NCI-H1105 (cell line): ENCODE measurements around the gene MARS2.
"Not testable (repeated sequence)": the region's sequence is repeated elsewhere in the genome, so short reads cannot be mapped to it uniquely, and the experiment has no call there.

Experiments
- DNase-seq: peaks from one replicate; lab custom pipeline; 2025; lab: John Stamatoyannopoulos, UW

Gene MARS2

DNA sequence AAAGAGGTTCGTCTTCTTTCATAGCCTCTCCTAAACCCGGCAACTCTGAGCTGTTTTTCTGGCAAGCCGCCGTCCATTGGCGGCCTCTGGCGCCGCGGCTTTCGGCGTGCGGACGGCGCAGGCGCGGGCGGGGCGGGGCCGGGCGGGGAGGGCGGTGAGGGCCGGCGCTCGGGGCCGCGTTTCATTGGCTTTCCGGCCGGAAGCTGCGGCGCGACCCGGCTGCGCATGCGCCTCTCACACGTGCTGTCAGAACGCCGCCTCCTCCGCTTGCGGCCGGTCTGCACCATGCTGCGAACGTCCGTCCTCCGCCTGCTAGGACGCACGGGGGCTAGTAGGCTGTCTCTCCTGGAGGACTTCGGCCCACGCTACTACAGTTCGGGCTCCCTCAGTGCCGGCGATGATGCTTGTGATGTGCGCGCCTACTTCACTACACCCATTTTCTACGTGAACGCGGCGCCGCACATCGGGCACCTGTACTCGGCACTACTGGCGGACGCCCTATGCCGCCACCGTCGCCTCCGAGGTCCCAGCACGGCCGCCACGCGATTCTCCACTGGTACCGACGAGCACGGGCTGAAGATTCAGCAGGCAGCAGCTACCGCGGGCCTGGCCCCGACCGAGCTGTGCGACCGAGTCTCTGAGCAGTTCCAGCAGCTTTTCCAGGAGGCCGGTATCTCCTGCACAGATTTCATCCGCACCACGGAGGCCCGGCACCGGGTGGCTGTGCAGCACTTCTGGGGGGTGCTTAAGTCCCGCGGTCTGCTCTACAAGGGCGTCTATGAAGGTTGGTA is at the start of gene MARS2:
MARS2 (plus strand) TSS at position 249 of the 791 bp plus-strand sequence; CDS start at position 286, 37 bp downstream.
- DNase-seq: peak; percentile 87

DNA sequence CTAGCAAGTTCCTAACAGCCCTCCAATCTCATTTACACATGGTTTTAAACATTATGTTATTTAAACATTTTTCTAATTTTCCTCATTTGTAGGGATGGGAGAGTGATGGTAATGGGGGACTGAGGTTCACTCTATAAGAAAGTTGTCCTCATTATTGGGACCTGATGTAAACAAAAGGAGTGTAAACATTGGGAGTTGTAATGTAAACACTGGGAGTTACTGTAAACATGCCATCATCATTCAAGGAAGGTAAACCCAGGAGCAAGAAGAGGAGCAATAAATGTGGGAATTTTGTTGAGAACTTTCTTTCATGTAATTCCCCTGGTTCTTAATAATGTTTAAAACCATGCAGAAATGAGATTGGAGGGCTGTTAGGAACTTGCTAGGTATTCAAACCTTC is 47.6 kb upstream of the MARS2 start:
- no peak for DNase-seq

DNA sequence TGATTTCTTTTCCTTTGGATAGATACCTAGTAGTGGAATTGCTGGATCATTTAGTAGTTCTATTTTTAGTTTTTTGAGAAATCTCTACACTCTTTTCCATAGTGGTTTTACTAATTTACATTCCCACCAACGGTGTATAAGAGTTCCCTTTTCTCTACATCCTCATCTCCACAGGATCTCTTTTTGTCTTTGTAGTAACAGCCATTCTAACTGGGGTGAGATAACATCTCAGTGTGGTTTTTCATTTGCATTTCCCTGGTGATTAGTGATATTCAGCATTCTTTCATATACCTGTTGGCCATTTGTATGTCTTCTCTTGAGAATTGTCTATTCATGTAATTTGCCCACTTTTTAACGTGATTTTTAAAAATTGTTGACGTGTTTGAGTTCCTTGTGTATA is 43.5 kb upstream of the MARS2 start:
- DNase-seq: no peak

DNA sequence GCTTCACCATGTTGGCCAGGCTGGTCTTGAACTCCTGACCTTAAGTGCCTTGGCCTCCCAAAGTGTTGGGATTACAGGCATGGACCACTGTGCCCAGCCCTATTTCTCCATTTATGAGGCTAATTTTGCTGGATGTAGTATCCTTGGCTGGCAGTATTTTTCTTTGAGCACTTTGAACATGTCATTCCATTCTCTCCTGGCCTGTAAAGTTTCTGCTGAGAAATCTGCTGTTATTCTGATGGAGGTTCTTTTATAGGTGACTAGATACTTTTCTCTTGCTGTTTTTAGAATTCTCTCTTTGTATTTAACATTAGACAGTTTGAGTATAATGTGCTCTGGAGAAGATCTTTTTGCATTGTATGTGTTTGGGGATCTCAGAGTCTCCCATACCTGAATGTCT is 38.9 kb upstream of the MARS2 start:
- DNase-seq: no peak

DNA sequence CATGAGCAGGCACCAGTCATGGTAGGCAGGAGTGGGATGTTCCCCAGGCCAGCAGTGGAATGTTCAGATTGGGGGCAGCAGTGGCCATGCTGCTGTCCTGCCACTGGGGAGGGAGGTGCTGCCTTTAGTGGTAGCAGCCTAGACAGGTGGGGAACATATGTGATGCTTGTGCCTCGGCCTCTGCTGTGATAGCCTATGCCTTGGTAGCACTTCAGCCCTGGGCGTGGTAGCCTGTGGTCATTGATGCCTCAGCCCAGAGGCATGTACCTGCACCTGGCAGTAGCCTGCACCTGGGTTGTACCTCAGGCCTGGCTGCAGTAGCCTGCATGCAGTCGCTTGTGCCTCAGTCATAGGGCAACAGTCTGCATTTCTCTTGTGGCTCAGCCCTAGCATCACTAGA is 36.9 kb upstream of the MARS2 start:
- DNase-seq: no peak

DNA sequence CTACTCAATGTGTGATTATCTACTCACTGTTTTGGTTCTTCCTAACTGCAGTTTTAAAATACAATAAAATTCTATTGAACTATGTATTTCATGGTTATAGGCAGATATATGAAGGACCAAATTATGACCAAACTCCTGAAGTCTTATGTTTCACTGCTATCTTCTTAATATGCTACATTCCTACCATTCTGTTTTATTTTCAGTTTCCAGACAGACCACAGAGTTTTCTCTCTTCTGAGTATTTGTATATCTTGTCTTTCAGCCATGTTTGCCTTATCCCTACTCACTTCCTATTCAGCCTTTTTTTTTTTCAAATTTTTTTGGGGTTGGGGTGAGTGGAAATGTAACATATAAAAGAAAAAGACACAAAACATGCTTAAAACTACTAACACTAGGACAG is 36.1 kb upstream of the MARS2 start:
- no peak for DNase-seq

DNA sequence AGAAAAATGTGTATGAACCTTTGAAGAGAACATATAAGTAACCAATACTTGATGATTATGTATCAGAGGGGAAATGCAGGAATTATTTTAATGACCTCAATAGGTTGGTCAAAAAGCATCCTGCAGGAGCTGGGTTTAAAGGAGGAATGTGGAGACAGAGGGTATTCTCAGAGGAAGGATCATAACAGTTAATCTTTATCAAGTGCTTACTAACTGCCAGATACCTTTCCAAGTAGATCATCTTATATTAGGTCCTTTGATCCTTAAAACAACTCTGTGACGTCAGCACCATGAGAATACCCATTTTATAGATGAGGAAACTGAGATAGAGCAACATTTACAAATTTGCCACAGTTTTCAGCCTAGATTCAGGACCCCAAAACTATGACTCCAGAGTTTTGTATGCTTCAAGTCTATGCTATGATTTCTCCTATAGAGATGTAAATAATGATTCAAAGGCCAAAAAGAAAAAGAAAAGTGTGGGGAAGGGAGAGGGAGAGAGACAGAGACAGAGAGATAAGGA is 32.7 kb upstream of the MARS2 start:
- no peak for DNase-seq

DNA sequence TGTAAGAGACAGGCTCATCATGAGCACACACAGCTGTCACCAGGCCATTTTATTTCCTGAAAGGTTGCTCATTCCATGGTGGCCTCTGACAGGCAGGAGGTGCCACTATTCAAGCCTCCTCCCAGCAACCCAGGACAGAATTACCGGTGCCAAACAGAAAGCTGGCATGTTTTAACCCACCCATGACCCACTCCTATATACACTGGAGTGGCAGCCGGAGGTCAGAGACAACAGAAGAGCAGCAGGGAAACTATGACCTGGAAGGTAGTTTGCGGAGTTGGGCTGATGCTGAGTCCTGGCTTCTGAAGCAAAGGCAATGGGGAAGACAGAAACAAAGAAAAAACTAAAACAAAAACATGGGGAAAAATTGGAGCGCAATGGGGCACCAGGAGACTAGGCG is 32.1 kb upstream of the MARS2 start:
- no peak for DNase-seq

DNA sequence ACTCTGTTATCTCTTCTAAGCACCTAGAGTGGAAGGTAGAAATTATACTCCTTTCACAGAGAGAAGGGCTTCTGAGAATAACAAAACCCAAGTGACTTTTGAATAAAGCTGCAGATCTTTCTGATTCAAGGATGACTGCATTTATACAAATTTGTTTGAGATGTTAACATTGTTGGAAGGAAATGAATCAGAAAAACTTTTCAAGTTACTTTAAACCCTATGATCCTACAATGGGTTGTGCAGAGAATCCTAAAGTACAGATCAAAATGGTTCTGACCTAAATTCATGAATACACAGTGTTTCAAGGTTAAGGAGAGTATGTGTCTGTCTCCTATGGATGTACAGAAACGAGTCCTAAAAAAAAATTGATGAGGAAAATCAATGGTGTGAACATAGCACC is 31.6 kb upstream of the MARS2 start:
- DNase-seq: no peak

DNA sequence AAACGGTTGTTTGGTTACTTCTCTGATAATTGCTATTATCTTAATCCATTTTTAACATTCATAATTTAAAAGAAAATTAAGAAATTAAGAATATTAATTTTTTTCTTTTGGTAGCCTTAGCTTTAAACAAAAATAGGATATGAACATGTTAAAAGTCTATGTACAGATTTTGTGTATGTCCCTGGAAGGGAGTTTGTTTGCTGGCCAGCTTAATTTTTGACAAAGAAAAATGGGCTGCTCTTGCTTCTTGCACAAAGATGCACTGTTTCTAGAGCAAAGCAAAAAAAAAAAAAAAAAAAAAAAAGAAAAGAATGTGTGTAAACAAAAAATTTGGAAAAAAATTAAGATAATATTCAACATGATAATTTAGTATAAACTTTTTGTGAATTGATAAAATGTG is 31.1 kb upstream of the MARS2 start:
- no peak for DNase-seq

DNA sequence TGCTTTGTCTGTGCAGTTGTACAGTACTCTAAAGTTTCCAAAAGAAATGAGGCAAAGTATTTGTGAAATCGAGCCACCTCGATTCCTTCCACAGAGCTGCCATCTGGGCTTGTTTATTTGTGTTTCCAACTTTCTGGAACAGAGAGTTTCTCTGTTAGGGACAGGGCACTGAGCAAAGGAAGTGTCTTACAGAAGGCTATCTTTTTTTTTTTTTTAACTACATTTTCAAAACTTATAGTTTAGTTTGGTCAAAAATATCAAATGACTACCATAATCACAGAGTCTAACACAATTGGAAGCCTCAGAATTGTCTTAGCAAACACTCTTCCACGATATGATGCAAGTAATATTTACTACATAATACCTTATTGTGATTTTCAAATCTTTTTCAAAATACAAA is 30.6 kb upstream of the MARS2 start:
- no peak for DNase-seq

DNA sequence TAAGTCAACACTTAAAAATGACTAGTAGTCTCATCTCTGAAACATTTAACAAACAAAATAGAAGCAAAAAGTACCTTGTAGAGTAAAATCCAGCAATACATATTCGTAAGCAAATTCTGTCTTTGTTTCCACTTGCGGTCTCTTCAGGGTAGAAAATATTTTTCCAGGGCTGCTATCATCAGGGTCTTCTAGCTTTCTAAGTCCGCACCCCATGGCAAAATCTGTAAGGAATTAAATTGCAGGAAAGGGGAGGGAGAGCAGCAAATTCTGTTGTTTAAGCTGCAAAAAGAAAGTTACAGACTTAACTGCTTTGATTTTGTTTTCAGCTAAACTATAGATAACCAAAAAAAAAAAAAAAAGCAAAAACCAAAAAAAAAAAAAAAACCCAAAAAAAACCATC is 29.9 kb upstream of the MARS2 start, which contains the start of gene RFTN2:
RFTN2 (minus strand) TSS at position 342 of the 400 bp plus-strand sequence; CDS start at position 213, 129 bp downstream.
- no peak for DNase-seq

DNA sequence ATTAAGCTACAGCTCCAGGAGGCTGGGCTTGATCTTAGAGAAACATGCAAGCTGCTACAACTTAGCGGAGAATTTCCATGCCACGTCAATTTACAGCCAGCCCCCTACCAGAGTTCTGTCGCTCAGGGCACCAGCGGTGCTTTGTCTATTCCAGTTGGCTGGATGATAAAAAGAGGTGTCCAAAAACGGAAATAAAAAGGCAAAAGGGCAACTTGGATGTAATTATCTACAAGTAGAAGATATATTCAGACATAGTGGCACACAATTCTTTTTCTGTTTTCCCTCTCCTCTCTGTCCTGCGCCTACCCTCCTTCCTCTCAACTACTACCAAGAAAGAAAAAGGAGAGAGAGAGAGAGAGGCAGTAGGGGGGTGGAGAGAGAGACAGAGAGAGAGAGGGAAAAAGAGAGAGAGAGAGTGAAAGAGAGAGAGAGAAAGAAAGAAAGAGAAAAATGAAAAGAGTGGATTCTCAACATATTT is 29.4 kb upstream of the MARS2 start:
- DNase-seq: no peak

DNA sequence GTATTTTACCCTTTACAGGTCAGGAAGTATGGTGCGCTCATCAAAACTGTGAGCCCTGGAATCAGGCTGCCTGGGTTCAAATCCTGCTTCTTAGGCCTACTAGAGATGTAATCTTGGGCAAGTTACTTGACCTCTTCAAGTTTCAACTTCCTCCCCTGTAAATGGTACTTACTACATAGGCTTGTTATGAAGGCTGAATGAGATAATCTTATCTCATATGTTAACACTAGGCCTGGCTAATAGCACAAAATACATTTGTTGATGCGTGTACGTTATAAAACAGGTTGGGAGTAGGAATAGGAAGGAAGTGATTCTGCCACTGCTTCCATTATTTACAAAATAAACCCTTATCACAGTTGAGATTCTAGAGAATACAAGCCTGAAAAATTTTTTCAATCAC is 28.1 kb upstream of the MARS2 start:
- DNase-seq: no peak

DNA sequence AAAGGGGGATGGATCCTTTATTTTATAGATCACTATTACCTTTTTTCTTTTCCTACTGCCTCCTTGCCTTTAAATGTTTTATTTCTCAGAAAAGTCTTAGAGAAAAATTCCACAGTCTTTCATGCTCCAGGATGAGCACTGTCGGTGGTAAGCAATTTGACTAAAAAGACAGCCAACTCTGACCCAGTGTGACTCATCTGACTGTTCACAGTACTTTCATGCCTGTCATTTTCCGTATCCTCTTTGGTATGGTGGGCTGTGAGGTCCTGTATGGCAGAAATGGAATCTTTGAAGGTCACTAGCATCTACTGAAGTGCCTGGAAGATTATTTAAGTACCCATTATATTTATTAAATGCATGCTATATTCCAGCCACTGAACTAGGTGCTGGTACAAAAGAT is 27.7 kb upstream of the MARS2 start:
- no peak for DNase-seq

DNA sequence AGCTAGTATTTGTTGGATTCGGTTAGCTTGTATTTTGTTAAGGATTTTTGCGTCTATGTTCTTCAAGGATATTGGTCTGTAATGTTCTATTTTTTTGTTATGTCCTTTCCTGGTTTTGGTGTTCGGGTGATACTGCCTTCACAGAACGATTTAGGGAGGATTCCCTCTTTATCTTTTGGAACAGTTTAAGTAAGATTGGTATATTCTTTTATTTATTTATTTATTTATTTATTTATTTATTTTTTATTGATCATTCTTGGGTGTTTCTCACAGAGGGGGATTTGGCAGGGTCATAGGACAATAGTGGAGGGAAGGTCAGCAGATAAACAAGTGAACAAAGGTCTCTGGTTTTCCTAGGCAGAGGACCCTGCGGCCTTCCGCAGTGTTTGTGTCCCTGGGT is 10.0 kb upstream of the MARS2 start:
- not testable (repeated sequence) for DNase-seq

DNA sequence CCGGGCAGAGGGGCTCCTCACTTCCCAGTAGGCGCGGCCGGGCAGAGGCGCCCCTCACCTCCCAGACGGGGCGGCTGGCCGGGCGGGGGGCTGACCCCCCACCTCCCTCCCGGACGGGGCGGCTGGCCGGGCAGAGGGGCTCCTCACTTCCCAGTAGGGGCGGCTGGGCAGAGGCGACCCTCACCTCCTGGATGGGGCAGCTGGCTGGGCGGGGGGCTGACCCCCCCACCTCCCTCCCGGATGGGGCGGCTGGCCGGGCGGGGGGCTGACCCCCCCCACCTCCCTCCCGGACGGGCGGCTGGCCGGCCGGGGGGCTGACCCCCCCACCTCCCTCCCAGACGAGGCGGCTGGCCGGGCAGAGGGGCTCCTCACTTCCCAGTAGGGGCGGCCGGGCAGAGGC is 9.2 kb upstream of the MARS2 start:
- DNase-seq: not testable (repeated sequence)

DNA sequence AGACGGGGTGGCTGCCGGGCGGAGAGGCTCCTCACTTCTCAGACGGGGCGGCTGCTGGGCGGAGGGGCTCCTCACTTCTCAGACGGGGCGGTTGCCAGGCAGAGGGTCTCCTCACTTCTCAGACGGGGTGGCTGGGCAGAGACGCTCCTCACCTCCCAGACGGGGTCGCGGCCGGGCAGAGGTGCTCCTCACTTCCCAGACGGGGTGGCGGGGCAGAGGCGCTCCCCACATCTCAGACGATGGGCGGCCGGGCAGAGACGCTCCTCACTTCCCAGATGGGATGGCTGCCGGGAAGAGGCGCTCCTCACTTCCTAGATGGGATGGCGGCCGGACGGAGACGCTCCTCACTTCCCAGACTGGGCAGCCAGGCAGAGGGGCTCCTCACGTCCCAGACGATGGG is 8.6 kb upstream of the MARS2 start:
- not testable (repeated sequence) for DNase-seq

DNA sequence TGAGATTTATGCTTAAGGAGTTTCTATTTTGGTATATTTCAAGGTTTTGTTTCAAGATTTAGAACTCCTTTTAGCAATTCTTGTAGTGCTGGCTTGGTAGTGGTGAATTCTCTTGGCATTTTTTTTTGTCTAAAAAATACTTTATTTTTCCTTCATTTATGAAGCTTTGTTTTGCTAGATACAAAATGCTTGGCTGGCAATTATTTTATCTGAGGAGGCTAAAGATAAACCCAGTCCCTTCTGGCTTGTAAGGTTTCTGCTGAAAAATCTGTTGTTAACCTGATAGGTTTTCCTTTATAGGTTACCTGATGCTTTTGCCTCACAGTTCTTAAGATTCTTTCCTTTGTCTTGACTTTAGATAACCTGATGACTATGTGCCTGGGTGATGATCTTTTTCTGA is 5.4 kb upstream of the MARS2 start:
- not testable (repeated sequence) for DNase-seq

DNA sequence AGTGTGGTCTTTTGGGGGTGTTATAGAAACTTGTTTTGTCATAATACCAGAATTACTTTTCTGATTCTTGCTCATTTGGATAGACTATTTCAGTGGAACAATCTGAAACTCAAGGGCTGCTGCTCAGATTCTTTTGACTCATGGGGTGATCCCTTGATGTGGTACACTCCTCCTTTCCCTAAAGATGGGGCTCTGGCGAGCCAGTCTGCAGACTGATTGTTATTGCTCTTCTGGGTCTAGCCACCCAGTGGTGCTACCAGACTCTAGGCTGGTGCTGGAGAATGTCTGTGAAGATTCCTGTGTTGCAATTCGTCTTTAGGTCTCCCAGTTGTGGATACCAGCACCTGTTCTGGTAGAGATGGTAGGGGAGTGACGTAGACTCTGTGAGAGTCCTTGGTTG is 4.2 kb upstream of the MARS2 start:
- no peak for DNase-seq

DNA sequence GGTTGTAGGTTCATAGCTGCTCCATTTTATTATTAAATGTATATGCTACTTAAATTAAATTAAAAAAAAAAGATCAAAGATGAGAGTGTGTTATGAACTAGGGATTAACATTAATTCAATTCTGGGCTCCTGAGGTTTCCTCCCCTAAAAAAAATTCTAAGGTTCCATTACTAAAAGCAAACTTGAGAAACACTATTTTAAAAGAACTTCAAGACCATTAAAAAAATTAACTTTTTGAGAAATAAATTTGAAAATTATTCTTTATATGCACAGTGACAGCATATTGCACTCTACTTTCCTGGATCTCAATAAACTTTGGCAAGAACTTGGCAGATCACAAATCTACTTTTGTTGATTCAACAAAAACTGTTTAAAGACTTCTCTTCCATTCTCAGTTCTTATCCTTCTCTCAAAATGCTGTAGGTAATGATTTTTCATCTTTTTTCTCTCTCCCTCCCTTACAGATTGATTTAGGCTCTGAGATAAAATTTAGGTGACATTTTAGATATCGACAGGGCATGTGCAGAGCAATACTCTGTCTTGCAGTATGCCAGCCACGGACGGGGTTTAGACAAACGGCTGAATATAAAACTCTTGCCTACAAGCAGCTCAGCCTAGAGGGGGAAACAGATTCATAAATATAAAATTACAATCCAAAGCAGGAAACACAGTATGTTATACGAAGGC is 592 bp upstream of the MARS2 start:
- DNase-seq: no peak

DNA sequence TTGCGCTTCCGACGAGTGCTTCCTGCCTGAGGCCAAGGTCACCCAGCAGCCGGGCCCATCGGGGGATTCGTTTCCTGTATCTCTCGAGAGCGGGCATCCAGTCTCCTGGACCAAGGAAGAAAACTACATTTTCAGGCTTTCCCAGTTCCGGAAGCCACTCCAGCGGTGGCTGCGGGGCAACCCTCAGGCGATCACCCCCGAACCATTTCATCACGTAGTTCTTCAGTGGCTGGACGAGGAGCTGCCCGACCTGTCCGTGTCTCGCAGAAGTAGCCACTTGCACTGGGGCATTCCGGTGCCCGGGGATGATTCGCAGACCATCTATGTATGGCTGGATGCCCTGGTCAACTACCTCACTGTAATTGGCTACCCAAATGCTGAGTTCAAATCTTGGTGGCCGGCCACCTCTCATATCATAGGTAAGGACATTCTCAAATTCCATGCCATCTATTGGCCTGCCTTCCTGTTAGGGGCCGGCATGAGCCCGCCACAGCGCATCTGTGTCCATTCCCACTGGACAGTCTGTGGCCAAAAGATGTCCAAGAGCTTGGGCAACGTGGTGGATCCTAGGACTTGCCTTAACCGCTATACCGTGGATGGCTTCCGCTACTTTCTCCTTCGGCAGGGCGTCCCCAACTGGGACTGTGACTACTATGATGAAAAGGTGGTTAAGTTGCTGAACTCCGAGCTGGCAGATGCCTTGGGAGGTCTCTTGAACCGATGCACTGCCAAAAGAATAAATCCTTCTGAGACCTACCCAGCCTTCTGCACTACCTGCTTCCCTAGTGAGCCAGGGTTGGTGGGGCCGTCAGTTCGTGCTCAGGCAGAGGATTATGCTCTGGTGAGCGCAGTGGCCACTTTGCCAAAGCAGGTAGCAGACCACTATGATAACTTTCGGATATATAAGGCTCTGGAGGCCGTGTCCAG is 1.0 kb downstream of the MARS2 start:
- no peak for DNase-seq
